ENCODE data around the gene TECPR1. TPM values are rescaled to one million over a fixed set of nuclear protein-coding genes. Genes with fewer than 3 reads are reported as not detected.

TECPR1 gene
- total RNA-seq, 1 donor from 2014 or later: 25.3 TPM

DNA sequence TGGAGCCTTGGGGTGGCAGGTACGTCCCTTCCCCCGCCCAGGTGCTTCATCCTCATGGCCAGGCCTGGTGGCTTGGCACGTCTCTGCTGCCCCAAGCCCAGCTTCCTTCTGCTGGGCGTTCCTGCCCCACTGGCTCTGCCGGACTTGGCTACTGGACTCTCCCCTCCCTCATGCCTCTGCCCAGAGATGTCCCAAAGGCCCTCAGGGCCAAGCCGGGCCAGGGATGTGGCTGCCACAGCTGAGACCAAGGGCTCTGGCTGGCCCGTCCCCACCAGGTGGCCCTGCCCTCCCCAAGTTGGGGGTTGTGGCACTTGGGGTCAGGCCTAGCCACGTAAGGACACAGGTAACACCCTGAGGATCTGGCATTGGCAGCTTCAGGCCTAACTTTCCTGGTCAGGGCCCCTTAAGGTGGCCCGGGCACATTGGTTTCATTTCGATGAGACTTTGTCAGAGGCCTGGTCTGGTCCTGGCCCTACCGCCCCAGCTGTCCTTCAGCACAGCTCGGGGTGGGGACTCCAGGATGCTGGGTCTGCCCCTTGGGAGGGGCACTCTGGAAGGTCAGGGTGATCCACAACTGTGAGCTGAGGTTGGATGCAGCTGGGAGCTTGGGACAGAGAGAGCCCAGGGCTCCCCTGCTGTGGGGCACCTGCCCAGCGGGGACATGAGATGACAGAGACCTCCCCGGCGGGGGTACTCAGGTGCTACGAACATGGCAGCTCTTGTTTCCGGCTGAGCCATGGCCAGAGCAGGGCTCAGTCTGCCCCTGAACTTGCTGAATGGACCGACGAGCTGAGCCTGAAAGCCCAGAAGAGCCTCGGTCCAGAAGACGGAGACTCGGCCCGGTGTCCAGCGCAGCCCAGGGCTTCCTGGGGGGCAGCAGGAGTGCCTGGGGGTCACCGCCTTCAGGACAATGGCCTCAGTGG, 37.9 kb downstream of the TECPR1 start:
- FAIRE-seq: no peak

DNA sequence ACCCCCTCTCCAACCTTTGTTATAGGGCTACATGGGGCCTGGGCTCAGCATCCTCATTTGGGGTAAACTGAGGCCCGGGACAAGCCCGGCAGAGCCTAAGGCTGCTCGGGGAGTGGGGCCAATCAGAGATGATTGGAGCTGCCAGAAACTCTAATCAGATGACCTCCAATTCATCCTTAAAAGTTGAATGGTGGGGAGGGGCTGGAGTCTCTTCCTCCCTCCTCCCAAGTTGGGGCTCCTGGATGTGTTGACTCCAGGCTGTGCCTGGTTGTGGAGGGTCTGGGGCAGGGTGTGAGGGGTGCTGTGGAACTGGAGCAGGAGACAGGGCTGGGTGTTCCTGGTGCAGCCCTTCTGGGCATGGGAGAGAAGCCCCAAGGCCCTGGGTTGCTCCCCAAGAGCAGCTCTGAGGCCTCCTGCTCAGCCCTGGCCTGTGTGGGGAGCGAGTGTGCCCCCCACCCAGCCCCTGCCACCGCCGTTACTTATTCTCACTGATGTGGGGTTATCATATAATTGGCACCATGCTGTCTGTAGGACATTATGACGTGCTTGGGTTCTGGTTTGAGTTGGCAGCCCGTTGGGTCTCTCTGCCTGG, 38.6 kb downstream of the TECPR1 start:
- DNase-seq (ENCODE audit: low spot score in 2 of 2): peak in 1 of 2 donors; percentile 41
- no peak for FAIRE-seq

More for the DNA sequence above, 37.9 kb downstream of the TECPR1 start:
- peak in 1 of 2 donors; percentile 49 for DNase-seq (ENCODE audit: low spot score in 2 of 2)

DNA sequence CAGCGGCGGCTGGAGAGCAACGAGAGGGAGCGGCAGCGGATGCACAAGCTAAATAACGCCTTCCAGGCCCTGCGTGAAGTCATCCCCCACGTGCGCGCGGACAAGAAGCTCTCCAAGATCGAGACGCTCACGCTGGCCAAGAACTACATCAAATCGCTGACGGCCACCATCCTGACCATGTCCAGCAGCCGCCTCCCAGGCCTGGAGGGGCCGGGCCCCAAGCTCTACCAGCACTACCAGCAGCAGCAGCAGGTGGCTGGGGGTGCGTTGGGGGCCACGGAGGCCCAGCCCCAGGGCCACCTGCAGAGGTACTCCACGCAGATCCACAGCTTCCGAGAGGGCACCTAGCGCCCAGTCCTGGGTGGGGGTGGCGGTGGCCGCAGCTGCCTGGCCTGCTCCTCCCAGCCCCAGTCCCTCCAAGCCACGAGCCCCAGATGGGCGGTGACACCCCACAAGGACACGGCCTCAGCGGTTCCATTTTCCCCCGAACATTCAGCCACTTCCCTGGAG, 39.4 kb downstream of the TECPR1 start:
- FAIRE-seq (no peak), DNase-seq (ENCODE audit: low spot score in 2 of 2) (no peak)

DNA sequence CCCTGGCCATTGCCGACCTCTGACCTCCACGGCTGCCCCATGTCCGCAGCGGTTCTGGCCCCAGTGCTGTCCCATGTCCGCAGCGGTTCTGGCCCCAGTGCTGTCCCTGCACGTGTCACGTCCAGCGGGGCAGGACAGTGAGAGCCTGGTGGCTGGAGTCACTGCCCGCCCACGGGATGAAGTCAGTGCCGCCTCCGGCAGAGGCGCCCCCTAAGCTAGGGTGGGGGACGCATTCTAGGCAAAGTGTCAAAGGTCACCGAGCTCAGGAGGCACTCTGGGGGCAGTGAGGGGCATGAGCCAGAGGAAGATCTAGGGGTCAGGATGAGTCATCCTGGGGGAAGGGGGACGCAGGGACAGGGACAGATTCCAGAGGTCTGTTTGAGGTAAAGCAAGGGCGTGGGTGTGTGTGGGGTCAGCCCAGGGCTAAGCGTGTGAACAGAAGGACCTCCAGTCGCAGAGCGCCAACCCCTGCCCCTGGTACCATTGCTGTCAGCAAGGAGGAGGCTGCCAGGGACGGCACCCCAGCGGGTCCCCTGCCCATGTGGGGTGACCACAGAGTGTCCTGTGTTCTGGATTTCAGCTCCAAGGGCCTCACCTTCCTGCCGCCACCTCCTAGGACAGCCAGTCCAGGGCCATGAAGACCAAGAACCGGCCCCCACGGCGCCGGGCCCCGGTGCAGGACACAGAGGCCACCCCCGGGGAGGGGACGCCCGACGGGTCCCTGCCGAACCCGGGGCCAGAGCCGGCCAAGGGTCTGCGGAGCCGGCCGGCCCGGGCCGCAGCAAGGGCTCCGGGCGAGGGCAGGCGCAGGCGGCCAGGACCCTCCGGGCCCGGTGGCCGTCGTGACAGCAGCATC, 40.1 kb downstream of the TECPR1 start:
- no peak for DNase-seq (ENCODE audit: low spot score in 2 of 2)

DNA sequence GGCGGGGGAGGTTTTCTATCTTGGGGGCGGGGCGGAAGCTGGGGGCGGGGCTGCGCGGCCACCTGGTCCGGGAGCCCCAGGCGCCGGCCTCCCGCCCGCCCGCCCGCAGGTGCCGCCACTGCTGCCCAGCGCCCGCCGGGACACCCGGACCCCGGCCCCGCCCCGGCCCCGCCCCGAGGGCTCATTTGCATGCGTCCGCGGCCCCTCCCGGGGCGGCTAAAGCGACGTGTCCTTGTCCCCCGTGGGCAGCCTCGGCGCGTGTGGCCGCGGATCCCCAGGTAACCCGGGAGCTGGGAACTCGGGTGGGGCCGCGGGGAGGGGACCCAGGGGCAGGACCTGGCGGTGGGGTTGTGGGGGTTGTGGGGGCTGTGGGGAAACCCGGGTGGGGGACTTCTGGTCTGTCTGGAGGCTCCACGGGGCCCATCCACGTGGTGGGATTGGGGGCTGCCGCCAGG, 40.8 kb downstream of the TECPR1 start, which contains the start of gene BHLHA15:
BHLHA15 (plus strand) TSS at position 219 of the 455 bp plus-strand sequence. CDS start 871 bp downstream, outside the sequence.
- FAIRE-seq: no peak
- peak; percentile 51 to 70 for DNase-seq (ENCODE audit: low spot score in 2 of 2)

More for the DNA sequence above, 40.1 kb downstream of the TECPR1 start:
- no peak for FAIRE-seq

DNA sequence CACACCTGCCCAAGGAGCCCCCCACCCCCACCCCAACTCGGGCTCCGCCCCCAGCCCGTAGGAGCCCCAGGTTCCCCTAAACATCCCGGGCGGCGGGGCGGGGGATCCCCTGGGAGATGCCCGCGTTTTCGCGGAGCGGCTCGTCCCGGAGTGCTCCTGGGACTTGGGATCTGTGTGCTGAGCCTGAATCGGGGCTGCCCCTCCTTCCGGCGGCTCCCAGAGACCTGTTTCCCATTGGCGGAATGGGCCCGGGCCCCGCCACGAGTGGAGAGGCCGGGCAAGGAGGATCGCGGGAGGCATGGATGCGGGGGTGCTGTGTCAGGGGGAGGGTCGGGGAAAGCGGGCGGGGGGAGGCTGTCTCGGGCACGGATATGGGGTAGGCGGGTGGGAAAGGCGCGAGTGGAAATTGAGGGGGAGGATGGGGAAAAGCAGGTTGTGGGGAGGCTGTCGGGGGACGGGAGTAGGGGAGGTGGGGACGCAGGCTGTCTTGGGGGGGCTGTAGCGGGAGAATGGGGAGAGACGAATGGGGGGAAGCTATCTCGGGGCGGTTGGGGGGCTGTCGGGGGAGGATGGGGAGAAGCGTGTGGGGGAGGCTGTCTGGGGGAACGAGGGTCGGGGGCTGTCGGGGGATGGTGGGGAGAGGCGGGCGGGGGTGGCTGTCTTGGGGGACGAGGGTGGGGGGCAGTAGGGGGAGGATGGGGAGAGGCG, 41.4 kb downstream of the TECPR1 start:
- no peak for FAIRE-seq

DNA sequence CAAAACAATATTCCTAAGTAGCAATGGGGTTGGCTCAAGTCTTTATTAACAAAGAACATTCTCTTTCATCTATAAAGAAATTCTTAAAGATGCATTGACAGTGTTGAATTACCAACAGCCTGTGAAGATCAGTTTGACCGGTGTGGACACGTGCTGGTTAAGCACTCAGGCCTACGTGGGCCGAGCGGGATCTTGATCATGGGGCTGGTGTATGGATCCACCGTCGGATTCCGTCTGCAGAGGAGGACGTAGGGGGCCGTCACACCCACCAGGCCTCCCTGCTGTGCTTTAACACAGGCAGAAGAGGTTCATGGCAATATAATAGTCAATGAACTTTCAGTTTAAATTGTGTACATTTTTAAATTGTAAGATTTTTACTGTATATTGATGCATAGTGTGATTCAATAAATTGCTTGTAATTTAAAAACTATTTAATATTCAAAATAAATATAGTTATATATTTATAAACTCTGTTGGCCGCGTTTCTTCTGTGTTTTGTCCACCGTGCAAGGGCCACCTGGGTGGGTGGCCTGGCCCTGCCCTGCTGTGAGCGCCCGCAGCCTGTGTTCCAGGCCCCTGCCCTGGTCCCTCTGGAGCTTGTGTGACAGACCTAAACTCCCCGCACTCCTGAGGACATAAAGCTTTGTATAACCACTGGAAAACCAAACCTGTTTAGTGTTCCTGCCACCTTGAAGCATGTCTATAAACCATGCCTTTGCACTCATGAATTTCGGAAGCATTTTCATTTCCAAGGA, 42.7 kb downstream of the TECPR1 start:
- FAIRE-seq (no peak), DNase-seq (ENCODE audit: low spot score in 2 of 2) (no peak)

More for the DNA sequence above, 41.4 kb downstream of the TECPR1 start:
- DNase-seq (ENCODE audit: low spot score in 2 of 2): peak; percentile 50 to 74

DNA sequence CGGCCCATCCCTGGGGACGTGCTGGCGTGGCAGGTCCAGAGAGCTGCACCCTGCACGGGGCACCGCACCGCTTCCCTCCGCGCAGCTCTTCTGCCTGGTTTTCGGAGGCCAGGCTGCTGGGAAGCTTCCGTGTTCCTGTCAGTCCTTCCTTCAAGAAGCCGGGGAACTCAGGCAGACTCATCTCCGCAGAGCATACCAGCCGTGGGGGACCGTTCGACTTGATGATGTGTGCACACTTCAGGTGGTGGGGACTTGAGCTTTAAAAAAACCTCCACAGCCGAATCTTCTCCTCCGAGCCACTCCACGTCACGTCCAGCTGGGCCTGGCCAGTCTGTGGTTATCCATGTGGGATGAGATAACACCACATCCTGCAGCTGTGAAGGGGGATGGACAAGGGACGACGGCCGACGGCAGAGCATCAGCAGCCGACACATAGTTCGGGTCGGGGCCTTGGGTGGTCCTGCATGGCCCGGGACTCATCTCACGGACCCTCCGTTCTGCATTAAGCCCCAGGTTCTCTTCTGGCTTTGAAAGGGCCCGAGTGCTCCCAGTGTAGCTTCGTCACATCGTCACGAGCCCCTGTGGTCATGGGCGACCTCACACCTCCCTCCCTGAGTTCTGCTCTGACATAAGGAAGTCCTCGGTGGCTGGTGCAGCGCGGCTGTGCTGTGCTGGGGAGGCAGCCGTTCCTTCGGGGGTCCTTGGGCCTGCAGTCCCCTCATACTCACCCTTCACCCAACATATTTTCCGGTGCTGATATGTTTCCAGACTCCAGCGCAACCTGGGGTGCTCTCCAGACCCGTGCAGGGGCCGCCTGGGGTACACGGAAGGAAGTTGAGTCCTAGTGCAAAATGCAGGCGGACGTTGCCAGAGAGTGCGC, 45.3 kb downstream of the TECPR1 start:
- FAIRE-seq: no peak

DNA sequence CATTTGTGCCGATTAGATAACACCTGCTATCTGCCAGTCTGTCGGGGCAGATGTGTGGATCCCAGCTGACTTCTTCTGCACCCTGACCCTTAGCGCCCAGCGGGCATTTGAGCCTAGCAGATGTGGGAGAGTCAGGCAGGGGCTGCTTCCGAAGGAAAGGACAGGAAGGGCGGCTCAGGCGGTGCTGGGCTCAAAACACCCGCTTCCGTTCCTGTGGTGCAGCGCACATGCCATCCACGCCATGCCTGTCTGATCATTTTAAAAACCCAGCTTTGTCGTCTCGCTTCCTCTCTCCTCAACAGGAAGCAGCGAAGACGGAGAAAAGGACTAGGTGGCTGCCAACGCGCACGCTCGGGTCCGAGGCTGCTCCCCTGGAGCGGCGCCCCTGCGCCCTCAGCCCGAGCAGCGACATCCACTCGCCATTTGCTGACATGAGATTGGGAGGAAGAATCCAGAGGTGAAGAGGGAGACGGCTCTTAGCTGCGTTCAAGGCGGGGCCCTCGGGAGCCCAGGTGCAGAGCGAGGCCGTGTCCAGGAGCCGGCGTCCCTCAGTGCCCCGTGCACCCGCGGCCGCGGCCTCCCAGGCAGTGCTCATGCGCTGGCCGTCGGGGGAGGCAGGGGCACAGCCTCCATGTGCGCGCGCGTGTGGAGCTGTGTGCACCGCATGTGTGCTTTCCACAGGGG, 46.7 kb downstream of the TECPR1 start:
- DNase-seq (ENCODE audit: low spot score in 2 of 2) (no peak), FAIRE-seq (no peak)

More for the DNA sequence above, 45.3 kb downstream of the TECPR1 start:
- DNase-seq (ENCODE audit: low spot score in 2 of 2): no peak

DNA sequence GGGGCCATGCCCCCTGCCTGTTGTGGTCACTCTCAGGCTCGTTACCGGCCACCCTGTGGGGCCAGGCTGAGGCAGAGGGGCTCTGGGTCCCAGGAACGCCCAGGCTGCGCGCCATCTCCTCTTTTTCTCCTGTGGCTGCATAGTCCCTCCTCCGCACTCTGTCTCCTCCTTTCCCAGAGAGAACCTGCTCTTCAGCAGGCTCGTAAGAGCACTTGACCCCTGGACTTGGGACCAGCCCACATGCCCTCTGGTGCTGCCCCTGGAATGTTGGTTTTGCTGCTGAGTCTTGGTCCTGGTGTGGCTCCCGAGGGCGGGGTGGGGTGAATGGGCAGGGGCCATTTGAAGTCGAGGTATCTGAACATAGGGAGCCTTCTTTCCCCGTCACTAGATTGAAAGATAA, 47.4 kb downstream of the TECPR1 start:
- DNase-seq (ENCODE audit: low spot score in 2 of 2) (no peak), FAIRE-seq (no peak)

DNA sequence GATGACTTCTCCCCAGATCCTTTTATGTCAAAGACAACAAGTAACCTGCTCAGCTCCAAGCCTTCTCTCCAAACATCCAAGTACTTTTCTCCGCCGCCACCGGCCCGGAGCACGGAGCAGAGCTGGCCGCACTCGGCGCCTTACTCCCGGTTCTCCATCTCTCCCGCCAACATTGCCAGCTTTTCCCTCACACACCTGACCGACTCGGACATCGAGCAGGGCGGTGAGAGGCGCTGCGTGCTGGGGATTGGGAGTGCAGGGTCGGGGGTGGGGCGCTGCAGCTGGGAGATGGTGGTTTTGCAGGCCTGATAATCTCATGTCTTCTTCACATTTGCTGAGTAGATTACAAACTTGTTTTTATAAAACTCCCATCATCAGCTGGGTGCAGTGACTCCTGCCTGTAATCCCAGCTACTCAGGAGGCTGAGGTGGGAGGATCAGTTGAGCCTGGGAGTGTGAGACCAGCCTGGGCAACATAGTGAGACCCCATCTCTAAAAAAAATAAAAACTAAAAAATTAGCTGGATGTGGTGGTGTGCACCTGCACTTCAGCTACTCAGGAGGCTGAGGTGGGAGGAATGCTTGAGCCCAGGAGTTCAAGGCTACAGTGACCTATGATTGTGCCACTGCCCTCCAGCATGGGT, 47.9 kb downstream of the TECPR1 start:
- no peak for FAIRE-seq

DNA sequence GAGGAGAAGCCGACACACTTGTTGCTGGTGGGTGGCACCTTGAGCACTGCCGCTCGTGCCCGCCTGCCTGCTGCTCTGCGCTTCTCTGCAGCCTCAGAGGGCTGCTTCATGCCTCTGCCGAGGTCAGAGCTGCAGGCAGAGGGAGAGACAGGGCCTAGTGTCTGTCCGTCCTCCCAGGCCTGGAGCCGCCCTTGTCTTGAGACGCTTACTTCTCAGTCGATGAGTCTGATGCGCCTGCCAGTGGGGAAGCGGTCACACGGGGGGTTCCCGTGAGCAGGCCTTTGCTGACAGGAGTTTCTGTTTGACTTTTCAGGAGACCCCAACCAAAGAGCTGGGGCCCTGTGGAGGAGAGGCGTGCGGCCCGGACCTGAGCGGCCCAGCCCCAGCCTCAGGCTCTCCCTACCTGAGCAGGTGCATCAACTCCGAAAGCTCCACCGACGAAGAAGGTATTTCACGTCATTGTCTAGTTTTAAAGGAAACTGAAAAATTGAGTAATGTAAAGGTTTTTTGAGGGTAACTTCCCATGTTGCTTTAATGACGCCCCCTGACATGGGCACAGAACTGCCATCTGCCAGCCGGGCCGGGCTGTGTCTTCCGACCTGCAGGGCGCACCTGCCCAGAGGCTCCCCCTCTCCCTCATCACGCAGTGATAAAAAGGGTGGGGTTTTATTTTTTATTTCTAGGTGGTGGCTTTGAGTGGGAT, 48.6 kb downstream of the TECPR1 start:
- DNase-seq (ENCODE audit: low spot score in 2 of 2) (no peak), FAIRE-seq (no peak)

More for the DNA sequence above, 47.9 kb downstream of the TECPR1 start:
- no peak for DNase-seq (ENCODE audit: low spot score in 2 of 2)

DNA sequence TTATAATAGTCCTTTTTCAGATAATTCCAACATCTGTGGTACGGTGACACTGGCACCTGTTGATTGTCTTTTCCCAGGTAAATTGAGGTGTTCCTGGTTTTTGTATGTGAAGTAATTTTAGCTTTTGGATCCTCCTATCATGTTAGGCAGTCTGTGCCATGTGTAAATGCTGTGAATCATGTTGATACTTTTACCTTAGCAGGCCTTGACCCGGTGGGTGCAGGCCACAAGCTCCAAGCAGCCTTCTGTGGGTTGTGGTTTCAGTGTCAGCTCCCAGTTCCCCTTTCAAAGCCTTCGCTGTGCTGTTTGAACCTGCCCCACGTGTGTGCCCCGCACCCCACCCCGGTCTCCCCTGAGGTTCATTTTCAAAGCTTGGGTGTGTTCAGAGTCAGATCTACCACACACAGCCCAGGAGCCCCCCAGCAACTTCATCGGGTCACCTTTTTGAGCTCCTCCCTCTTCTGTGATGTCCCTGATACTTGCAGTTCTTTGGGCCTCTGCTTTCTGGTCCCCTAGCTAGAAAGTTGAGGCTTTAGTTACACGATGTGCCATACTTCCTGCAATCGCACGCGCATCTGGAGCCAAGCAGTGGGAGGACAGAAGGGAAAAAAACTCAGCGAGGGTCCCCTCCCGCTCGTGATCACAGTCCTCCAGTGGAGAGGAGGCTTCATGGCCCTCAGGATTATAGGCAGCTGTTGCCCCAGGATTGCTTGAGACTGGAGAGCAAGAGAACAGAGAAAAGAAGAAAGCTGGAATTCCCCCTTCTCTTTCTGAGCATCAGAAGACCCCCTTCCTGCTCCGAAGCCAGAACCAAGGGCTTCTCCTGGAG, 49.5 kb downstream of the TECPR1 start:
- DNase-seq (ENCODE audit: low spot score in 2 of 2) (no peak), FAIRE-seq (no peak)

DNA sequence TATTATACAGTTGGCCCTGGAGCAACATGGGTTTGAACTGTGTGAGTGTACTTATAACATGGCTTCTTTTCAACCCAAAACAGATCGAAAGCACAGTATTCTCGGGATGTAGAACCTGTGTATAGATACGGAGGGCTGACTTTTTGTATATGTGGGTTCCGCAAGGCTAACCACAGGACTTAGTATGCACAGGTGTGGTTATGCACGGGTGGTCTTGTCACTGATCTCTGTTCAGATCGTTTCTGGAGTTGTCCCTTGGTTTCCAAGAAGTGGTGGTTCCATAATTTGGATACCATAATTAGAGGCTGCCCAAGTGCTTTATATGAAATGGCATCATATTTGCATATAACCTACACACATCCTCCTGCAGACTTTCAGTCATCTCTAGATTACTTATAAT, 51.7 kb downstream of the TECPR1 start:
- DNase-seq (ENCODE audit: low spot score in 2 of 2) (no peak), FAIRE-seq (no peak)

DNA sequence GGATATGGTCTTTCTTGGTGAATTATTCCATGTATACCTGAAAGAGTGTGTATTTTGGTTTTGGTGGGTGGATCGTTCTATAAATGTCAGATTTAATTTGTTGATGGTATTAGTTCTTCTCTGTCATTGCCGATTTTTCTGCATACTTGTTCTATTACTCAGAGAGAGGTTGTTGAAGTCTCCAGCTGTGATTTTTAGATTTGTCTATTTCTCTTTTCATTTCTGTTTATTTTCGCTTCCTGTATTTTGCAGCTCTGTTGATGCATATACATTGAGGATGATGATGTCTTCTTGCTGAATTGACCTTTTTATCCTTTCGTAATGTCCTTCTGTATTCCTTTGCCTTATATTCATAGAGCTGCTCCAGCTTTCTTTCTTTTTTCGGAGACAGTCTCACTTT, 52.9 kb downstream of the TECPR1 start:
- DNase-seq (ENCODE audit: low spot score in 2 of 2): no peak
- FAIRE-seq: no peak
